PC-9 (cell line): ENCODE results near the gene MAPKAP1. TPM values are rescaled to one million over a fixed set of nuclear protein-coding genes. Genes with fewer than 3 reads are reported as not detected.

ENCODE experiments used
- BruUV-seq: library from RNA; stranded (reverse); fragments of 400-500 nt; replicated peaks from 2 replicates; lab custom pipeline; 2021; lab: Mats Ljungman, UMichigan
- CTCF ChIA-PET: fragments of 300-600 bp; sonication (Branson Sonifier 250); formaldehyde crosslinking; loops from one replicate; lab custom pipeline; 2022; ENCODE audit warnings: antibody characterized with exemption; lab: Charles Lee
- POLR2A ChIA-PET: fragments of 300-600 bp; sonication (Branson Sonifier 250); formaldehyde crosslinking; loops from one replicate; lab custom pipeline; 2022; ENCODE audit warnings: antibody characterized with exemption; ENCODE audit not compliant: unreplicated experiment; lab: Charles Lee
- DNase-seq, 2 experiments: peaks; one replicate each; pipeline versions ENCODE4 v3.0.0 to v3.0.0-alpha.2; 2015 to 2022; ENCODE audit warnings: mixed read lengths in 1 of 2
- H2AFZ ChIP-seq: fragments of 200-600 bp; sonication (generic); 2 replicates; pipeline ENCODE4 v1.8.1; 2017; ENCODE audit warnings: antibody characterized with exemption
- H3F3A ChIP-seq: fragments of 200-600 bp; sonication (generic); 2 replicates; pipeline ENCODE4 v1.8.1; 2017; ENCODE audit warnings: antibody characterized with exemption, mild to moderate bottlenecking, low read depth; ENCODE audit not compliant: insufficient read depth
- H3K27ac ChIP-seq: fragments of 200-600 bp; sonication (generic); 2 replicates; pipeline ENCODE4 v1.6.1; 2016; ENCODE audit warnings: mixed run types
- H3K27me3 ChIP-seq: fragments of 200-600 bp; sonication (generic); 2 replicates; pipeline ENCODE4 v1.6.1; 2016; ENCODE audit warnings: low read depth, mixed run types; ENCODE audit not compliant: insufficient read depth
- H3K36me3 ChIP-seq: fragments of 200-600 bp; sonication (generic); 2 replicates; pipeline ENCODE4 v1.6.1; 2016; ENCODE audit warnings: low read depth, mixed run types
- H3K4me1 ChIP-seq: fragments of 200-600 bp; sonication (generic); replicated peaks from 2 replicates; pipeline ENCODE4 v1.6.1; 2016; ENCODE audit warnings: mixed run types; ENCODE audit not compliant: insufficient read depth
- H3K4me2 ChIP-seq: fragments of 200-600 bp; sonication (generic); 2 replicates; pipeline ENCODE4 v1.6.1; 2017; ENCODE audit warnings: mixed run types
- H3K4me3 ChIP-seq: fragments of 200-600 bp; sonication (generic); 2 replicates; pipeline ENCODE4 v1.6.1; 2016; ENCODE audit warnings: mixed run types
- H3K79me2 ChIP-seq: fragments of 200-600 bp; sonication (generic); 2 replicates; pipeline ENCODE4 v1.6.1; 2017; ENCODE audit warnings: low read depth, mixed run types
- H3K9me2 ChIP-seq: fragments of 200-600 bp; sonication (generic); 2 replicates; pipeline ENCODE4 v1.8.1; 2017; ENCODE audit warnings: mild to moderate bottlenecking; ENCODE audit not compliant: insufficient read depth
- H3K9me3 ChIP-seq: fragments of 200-600 bp; sonication (generic); 2 replicates; pipeline ENCODE4 v1.8.1; 2016; ENCODE audit warnings: low read depth; ENCODE audit not compliant: insufficient read depth
- H4K20me1 ChIP-seq: fragments of 200-600 bp; sonication (generic); 2 replicates; pipeline ENCODE4 v1.8.1; 2017; ENCODE audit not compliant: insufficient read depth
- CTCF ChIP-seq: fragments of 200-600 bp; sonication (generic); conservative IDR thresholded peaks from 2 replicates; pipeline ENCODE4 v1.6.1; 2017; ENCODE audit warnings: mixed run types, antibody characterized with exemption, mild to moderate bottlenecking, moderate library complexity
- EZH2 ChIP-seq: fragments of 200-600 bp; sonication (generic); IDR thresholded peaks from 2 replicates; pipeline ENCODE4 v1.8.0; 2017; ENCODE audit warnings: antibody characterized with exemption, low read depth
- intact Hi-C: fragments of 100-400 bp; cut with micrococcal nuclease; formaldehyde crosslinking; loops from one replicate; pipeline ENCODE4 v1.10.0; 2022; ENCODE audit not compliant: unreplicated experiment
- total RNA-seq: library from RNA; stranded (reverse); gene quantifications from 2 replicates; pipeline ENCODE4 v1.2.3, GENCODE V29; 2021

Gene MAPKAP1
- total RNA-seq, 1 experiment from 2014 or later = 115 TPM

GRCh38 chr9:125444956-125445506, 262.0 kb downstream of the MAPKAP1 start:
- no peaks in the 10 kb centered on the region for H3K9me2 ChIP-seq
- H3K4me1 ChIP-seq = peaks cover 7% of the 10 kb centered on the region
- no peaks in the 10 kb centered on the region for H3K27me3 ChIP-seq
- intact Hi-C loops = loop anchor here (10.0 kb wide), 1 partner anchor 90 kb away; no protein-coding TSS in a partner anchor
- DNase-seq = no peak
- H3F3A ChIP-seq = no peaks in the 10 kb centered on the region
- ChIA-PET CTCF (no interaction called here), POLR2A (no interaction called here)
- H3K36me3 ChIP-seq = no peaks in the 10 kb centered on the region
- no peak overlapping the region for H2AFZ ChIP-seq
- H4K20me1 ChIP-seq = no peaks in the 10 kb centered on the region
- H3K79me2 ChIP-seq = no peaks in the 10 kb centered on the region
- H3K9me3 ChIP-seq = no peaks in the 10 kb centered on the region
- TF ChIP-seq EZH2 (no peak), CTCF (no peak)
- H3K4me2 ChIP-seq = no peak overlapping the region
- no peak overlapping the region for H3K4me3 ChIP-seq
- no TSS peak for BruUV-seq
- H3K27ac ChIP-seq = no peak overlapping the region

- intact Hi-C loops = loop anchor here (10.0 kb wide), 1 partner anchor 91 kb away; no protein-coding TSS in a partner anchor
- POLR2A ChIA-PET = interaction anchor here (0.6 kb wide), 1 partner anchor 122 kb away, joined by 3 read pairs; no protein-coding TSS in a partner anchor
- no peak for TF ChIP-seq EZH2
- no peak for TF ChIP-seq CTCF
- no peak for DNase-seq
- Histone ChIP-seq H3K9me2 (no peaks in the 10 kb centered on the region), H3K79me2 (no peaks in the 10 kb centered on the region), H4K20me1 (no peaks in the 10 kb centered on the region), H3K27ac (no peak overlapping the region), H3K36me3 (no peaks in the 10 kb centered on the region), H3K4me1 (peaks cover under 1% of the 10 kb centered on the region; the same call in 1 of the 2 replicates), H3K4me2 (no peak overlapping the region), H3K27me3 (no peaks in the 10 kb centered on the region), H3F3A (no peaks in the 10 kb centered on the region), H3K9me3 (no peaks in the 10 kb centered on the region), H2AFZ (no peak overlapping the region), H3K4me3 (no peak overlapping the region)
- no TSS peak for BruUV-seq
- CTCF ChIA-PET = no interaction called here
Measured at GRCh38 chr9:125444166-125444565, 262.8 kb downstream of the MAPKAP1 start.

- H3K4me3 ChIP-seq = no peak overlapping the region
- CTCF ChIA-PET = no interaction called here
- no peaks in the 10 kb centered on the region for H3K36me3 ChIP-seq
- POLR2A ChIA-PET = no interaction called here
- no peaks in the 10 kb centered on the region for H3K79me2 ChIP-seq
- H3K27me3 ChIP-seq = no peaks in the 10 kb centered on the region
- H2AFZ ChIP-seq = no peak overlapping the region
- H3K9me2 ChIP-seq = no peaks in the 10 kb centered on the region
- DNase-seq = no peak
- H3F3A ChIP-seq = no peaks in the 10 kb centered on the region
- no peaks in the 10 kb centered on the region for H3K9me3 ChIP-seq
- TF ChIP-seq EZH2 (no peak), CTCF (no peak)
- BruUV-seq = no TSS peak
- no peaks in the 10 kb centered on the region for H4K20me1 ChIP-seq
- no peak overlapping the region for H3K27ac ChIP-seq
- intact Hi-C loops = loop anchor here (10.0 kb wide), 1 partner anchor 91 kb away; no protein-coding TSS in a partner anchor
- no peaks in the 10 kb centered on the region for H3K4me1 ChIP-seq
- H3K4me2 ChIP-seq = no peak overlapping the region
Measured at GRCh38 chr9:125443367-125443766, 263.6 kb downstream of the MAPKAP1 start.
